Measurements from ENCODE around the gene PTPRC.

DNA sequence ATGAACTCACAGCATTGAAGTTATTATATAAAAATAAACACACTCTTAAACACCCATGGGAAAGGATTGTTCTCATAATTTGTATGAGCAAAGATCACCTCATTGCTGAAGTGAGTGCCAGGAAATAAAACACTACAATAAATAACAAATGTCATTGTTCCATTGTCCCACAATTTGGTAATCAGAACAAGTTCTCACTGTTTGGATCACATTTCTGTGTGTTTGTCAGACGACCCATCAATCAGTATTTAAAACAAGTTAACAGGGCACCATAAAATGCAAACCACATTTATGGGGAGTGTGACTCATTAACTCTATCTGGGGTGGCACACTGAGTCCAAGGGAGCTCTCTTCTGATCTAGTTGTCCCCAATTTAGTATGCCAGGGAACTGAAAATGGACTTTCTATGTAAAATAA lies 124.5 kb downstream of the PTPRC start:
- TF ChIP-seq CTCF (IDR thresholded peaks at IDR 0.05; ENCODE audit: low read depth, low read length) (no peak), POLR2A (IDR thresholded peaks at IDR 0.05; ENCODE audit: extremely low read depth, insufficient read length) (no peak), MYC (IDR thresholded peaks at IDR 0.05; ENCODE audit: low read depth, low read length) (no peak)

Data from NB4 (cell line).